SJSA1 (cell line): ENCODE data around the gene CYP4F22. TPM values are rescaled to one million over a fixed set of nuclear protein-coding genes. Genes with fewer than 3 reads are reported as not detected.

Source experiments
- DNase-seq, 2 experiments: peaks; one replicate each; pipeline ENCODE4 v3.0.0-alpha.2; 2015 to 2020; ENCODE audit warnings: low spot score in 2 of 2, low read depth in 1 of 2
- H3K27ac ChIP-seq: fragments of 250-450 bp; sonication (Bioruptor Pico); 2 replicates; pipeline ENCODE4 v1.5.1; 2020; ENCODE audit warnings: mild to moderate bottlenecking, moderate library complexity
- H3K27me3 ChIP-seq: fragments of 250-450 bp; sonication (Bioruptor Pico); replicated peaks from 2 replicates; pipeline ENCODE4 v1.5.1; 2020; ENCODE audit warnings: mild to moderate bottlenecking, moderate library complexity
- H3K36me3 ChIP-seq: fragments of 250-450 bp; sonication (Bioruptor Pico); 2 replicates; pipeline ENCODE4 v1.5.1; 2020; ENCODE audit warnings: mild to moderate bottlenecking
- H3K4me1 ChIP-seq: fragments of 250-450 bp; sonication (Bioruptor Pico); replicated peaks from 2 replicates; pipeline ENCODE4 v1.6.1; 2021; ENCODE audit warnings: mild to moderate bottlenecking
- H3K4me3 ChIP-seq: fragments of 250-450 bp; sonication (Bioruptor Pico); 2 replicates; pipeline ENCODE4 v1.5.1; 2020; ENCODE audit warnings: mild to moderate bottlenecking
- H3K9me3 ChIP-seq: fragments of 250-450 bp; sonication (Bioruptor Pico); replicated peaks from 2 replicates; pipeline ENCODE4 v1.5.1; 2020; ENCODE audit warnings: mild to moderate bottlenecking
- total RNA-seq: library from RNA; depleted of rRNA; stranded (reverse); fragments of >200 nt; shearing (Covaris generic); gene quantifications from 2 replicates; pipeline ENCODE4 v1.2.3, GENCODE V29; 2014

CYP4F22 gene
- total RNA-seq, 1 experiment from 2014 or later: not detected

- DNase-seq: no peak
- Histone ChIP-seq H3K4me1 (peaks cover 9% of the 10 kb centered on the region), H3K4me3 (no peak overlapping the region), H3K27ac (no peak overlapping the region), H3K36me3 (no peaks in the 10 kb centered on the region), H3K9me3 (no peaks in the 10 kb centered on the region), H3K27me3 (no peaks in the 10 kb centered on the region)
Observed at GRCh38 chr19:15556634-15557181, 48.4 kb downstream of the CYP4F22 start.

- H3K27me3 ChIP-seq: no peaks in the 10 kb centered on the region
- no peaks in the 10 kb centered on the region for H3K9me3 ChIP-seq
- H3K4me3 ChIP-seq: no peak overlapping the region
- no peaks in the 10 kb centered on the region for H3K36me3 ChIP-seq
- DNase-seq: no peak
- peaks cover 9% of the 10 kb centered on the region for H3K4me1 ChIP-seq
- no peak overlapping the region for H3K27ac ChIP-seq
Observed at GRCh38 chr19:15557223-15557622, 48.9 kb downstream of the CYP4F22 start.

- Histone ChIP-seq H3K4me3 (no peak overlapping the region), H3K36me3 (no peaks in the 10 kb centered on the region), H3K4me1 (no peaks in the 10 kb centered on the region; the same call in 1 of the 2 replicates), H3K9me3 (no peaks in the 10 kb centered on the region), H3K27me3 (no peaks in the 10 kb centered on the region), H3K27ac (no peak overlapping the region)
- DNase-seq: no peak
Observed at GRCh38 chr19:15562145-15562544, 53.8 kb downstream of the CYP4F22 start.

- peak in 1 of 2 experiments; percentile 22 for DNase-seq
Observed at GRCh38 chr19:15562861-15563260, 54.5 kb downstream of the CYP4F22 start.

GRCh38 chr19:15563325-15563794, 55.0 kb downstream of the CYP4F22 start:
- Histone ChIP-seq H3K4me3 (no peak overlapping the region), H3K27me3 (no peaks in the 10 kb centered on the region), H3K36me3 (no peaks in the 10 kb centered on the region), H3K9me3 (no peaks in the 10 kb centered on the region), H3K27ac (no peak overlapping the region), H3K4me1 (no peaks in the 10 kb centered on the region; the same call in 1 of the 2 replicates)
- no peak for DNase-seq

More at GRCh38 chr19:15562861-15563260, 54.5 kb downstream of the CYP4F22 start:
- H3K4me3 ChIP-seq: no peak overlapping the region
- H3K9me3 ChIP-seq: no peaks in the 10 kb centered on the region
- H3K27ac ChIP-seq: no peak overlapping the region
- no peaks in the 10 kb centered on the region for H3K36me3 ChIP-seq
- H3K4me1 ChIP-seq: no peaks in the 10 kb centered on the region; the same call in 1 of the 2 replicates
- no peaks in the 10 kb centered on the region for H3K27me3 ChIP-seq

GRCh38 chr19:15563931-15564330, 55.6 kb downstream of the CYP4F22 start:
- DNase-seq: no peak

GRCh38 chr19:15564534-15565168, 56.3 kb downstream of the CYP4F22 start:
- Histone ChIP-seq H3K9me3 (no peaks in the 10 kb centered on the region), H3K4me1 (no peaks in the 10 kb centered on the region; the same call in 1 of the 2 replicates), H3K36me3 (no peaks in the 10 kb centered on the region), H3K4me3 (no peak overlapping the region), H3K27me3 (no peaks in the 10 kb centered on the region), H3K27ac (no peak overlapping the region)
- no peak for DNase-seq

More at GRCh38 chr19:15563931-15564330, 55.6 kb downstream of the CYP4F22 start:
- Histone ChIP-seq H3K4me1 (no peaks in the 10 kb centered on the region; the same call in 1 of the 2 replicates), H3K27ac (no peak overlapping the region), H3K4me3 (no peak overlapping the region), H3K9me3 (no peaks in the 10 kb centered on the region), H3K36me3 (no peaks in the 10 kb centered on the region), H3K27me3 (no peaks in the 10 kb centered on the region)

GRCh38 chr19:15570420-15570819, 62.1 kb downstream of the CYP4F22 start:
- Histone ChIP-seq H3K36me3 (no peaks in the 10 kb centered on the region), H3K27me3 (0 out of 2 replicates have a peak, but pooled peaks cover 3% of the 10 kb centered on the region), H3K9me3 (no peaks in the 10 kb centered on the region)

GRCh38 chr19:15575406-15575805, 67.1 kb downstream of the CYP4F22 start:
- H3K9me3 ChIP-seq: no peaks in the 10 kb centered on the region
- H3K36me3 ChIP-seq: no peaks in the 10 kb centered on the region
- peaks cover 7% of the 10 kb centered on the region for H3K27me3 ChIP-seq
- H3K4me3 ChIP-seq: no peak overlapping the region
- no peak for DNase-seq
- H3K27ac ChIP-seq: no peak overlapping the region
- H3K4me1 ChIP-seq: no peaks in the 10 kb centered on the region

More at GRCh38 chr19:15570420-15570819, 62.1 kb downstream of the CYP4F22 start:
- no peak overlapping the region for H3K27ac ChIP-seq
- H3K4me3 ChIP-seq: no peak overlapping the region
- no peak for DNase-seq
- no peaks in the 10 kb centered on the region for H3K4me1 ChIP-seq

- Histone ChIP-seq H3K27ac (no peak overlapping the region), H3K36me3 (no peaks in the 10 kb centered on the region), H3K4me3 (no peak overlapping the region), H3K9me3 (no peaks in the 10 kb centered on the region), H3K27me3 (peaks cover 12% of the 10 kb centered on the region), H3K4me1 (no peaks in the 10 kb centered on the region)
- no peak for DNase-seq
Observed at GRCh38 chr19:15576526-15577156, 68.3 kb downstream of the CYP4F22 start.

GRCh38 chr19:15577184-15577771, 69.0 kb downstream of the CYP4F22 start:
- H3K4me3 ChIP-seq: no peak overlapping the region
- H3K9me3 ChIP-seq: no peaks in the 10 kb centered on the region
- DNase-seq: no peak
- no peaks in the 10 kb centered on the region for H3K4me1 ChIP-seq
- H3K36me3 ChIP-seq: no peaks in the 10 kb centered on the region
- no peak overlapping the region for H3K27ac ChIP-seq
- H3K27me3 ChIP-seq: peaks cover 14% of the 10 kb centered on the region

- Histone ChIP-seq H3K4me1 (no peaks in the 10 kb centered on the region), H3K9me3 (no peaks in the 10 kb centered on the region), H3K27me3 (peaks cover 32% of the 10 kb centered on the region), H3K36me3 (no peaks in the 10 kb centered on the region), H3K4me3 (no peak overlapping the region), H3K27ac (no peak overlapping the region)
- DNase-seq: peak in 1 of 2 experiments; percentile 36
Observed at GRCh38 chr19:15583346-15583745, 75.0 kb downstream of the CYP4F22 start.

GRCh38 chr19:15584095-15584494, 75.8 kb downstream of the CYP4F22 start:
- Histone ChIP-seq H3K4me3 (no peak overlapping the region), H3K27me3 (peaks cover 32% of the 10 kb centered on the region), H3K9me3 (no peaks in the 10 kb centered on the region), H3K27ac (no peak overlapping the region), H3K4me1 (no peaks in the 10 kb centered on the region), H3K36me3 (no peaks in the 10 kb centered on the region)
- peak in 1 of 2 experiments; percentile 24 for DNase-seq
